Bronchial epithelial cell (primary cell): ENCODE results near the gene PIP5K1C. TPM values are rescaled to one million over a fixed set of nuclear protein-coding genes. Genes with fewer than 3 reads are reported as not detected.

Experiments
- DNase-seq: peaks from one replicate; pipeline ENCODE4 v3.0.0-alpha.2; 2010; ENCODE audit warnings: low read depth
- FAIRE-seq: peaks from 2 replicates; lab custom pipeline; 2011; peaks lifted over from hg19 to GRCh38; lab: Jason Lieb, UNC
- H3K27me3 ChIP-seq: 2 replicates; pipeline ENCODE4 v1.5.1; 2011; ENCODE audit warnings: low read length; ENCODE audit not compliant: control insufficient read depth, insufficient read depth
- H3K36me3 ChIP-seq: 2 replicates; pipeline ENCODE4 v1.5.1; 2011; ENCODE audit warnings: low read length; ENCODE audit not compliant: control insufficient read depth, insufficient read depth
- H3K4me3 ChIP-seq: 2 replicates; pipeline ENCODE4 v1.5.1; 2011; ENCODE audit warnings: mild to moderate bottlenecking, low read depth, low read length, control low read depth
- CTCF ChIP-seq: IDR thresholded peaks from 2 replicates; pipeline ENCODE4 v1.5.1; 2011; ENCODE audit warnings: mild to moderate bottlenecking, moderate library complexity, low read length, control low read depth, inconsistent platforms; ENCODE audit not compliant: insufficient read depth, severe bottlenecking
- total RNA-seq: library from RNA; depleted of rRNA; stranded (reverse); fragments of >200 nt; gene quantifications from 2 replicates; pipeline ENCODE4 v1.2.1, GENCODE V29; 2014

Gene PIP5K1C
- total RNA-seq, 1 donor from 2014 or later, result 6.3 TPM

- FAIRE-seq (no peak), DNase-seq (no peak)
- peak; percentile 85 for TF ChIP-seq CTCF
- Histone ChIP-seq H3K36me3 (peaks cover 11% of the 10 kb centered on the region), H3K27me3 (no peaks in the 10 kb centered on the region), H3K4me3 (no peak overlapping the region)
Measured at GRCh38 chr19:3665681-3666544, 34.4 kb downstream of the PIP5K1C start.

GRCh38 chr19:3664879-3665642 is 35.2 kb downstream of the PIP5K1C start:
- TF ChIP-seq CTCF, result no peak
- DNase-seq (no peak), FAIRE-seq (peak; percentile 55)
- H3K27me3 ChIP-seq, result no peaks in the 10 kb centered on the region
- H3K4me3 ChIP-seq, result no peak overlapping the region
- peaks cover 14% of the 10 kb centered on the region for H3K36me3 ChIP-seq

- no peak overlapping the region for H3K4me3 ChIP-seq
- DNase-seq, result no peak
- no peaks in the 10 kb centered on the region for H3K27me3 ChIP-seq
- TF ChIP-seq CTCF, result no peak
- FAIRE-seq, result no peak
- peaks cover 14% of the 10 kb centered on the region for H3K36me3 ChIP-seq
Measured at GRCh38 chr19:3663838-3664237, 36.4 kb downstream of the PIP5K1C start.

- peaks cover 15% of the 10 kb centered on the region for H3K36me3 ChIP-seq
- no peaks in the 10 kb centered on the region for H3K27me3 ChIP-seq
- H3K4me3 ChIP-seq, result no peak overlapping the region
- TF ChIP-seq CTCF, result no peak
- DNase-seq (no peak), FAIRE-seq (peak; percentile 28)
Measured at GRCh38 chr19:3661284-3662238, 38.7 kb downstream of the PIP5K1C start.

- TF ChIP-seq CTCF, result no peak
- peaks cover 15% of the 10 kb centered on the region for H3K36me3 ChIP-seq
- DNase-seq (no peak), FAIRE-seq (no peak)
- no peaks in the 10 kb centered on the region for H3K27me3 ChIP-seq
- H3K4me3 ChIP-seq, result no peak overlapping the region
Measured at GRCh38 chr19:3660493-3661219, 39.6 kb downstream of the PIP5K1C start.
